A673 (cell line): ENCODE measurements around the gene OXNAD1.

Experiments
- EZH2 ChIP-seq: fragments of 200-600 bp; sonication (generic); IDR thresholded peaks from 2 replicates; pipeline ENCODE4 v1.6.1; 2017; ENCODE audit warnings: borderline replicate concordance, low read depth, mild to moderate bottlenecking, mixed read lengths, antibody characterized with exemption, low read length; ENCODE audit not compliant: poor library complexity, severe bottlenecking
- TF ChIP-seq, protein P1 (sequence below): fragments of 300-800, 200-600 bp; sonication (generic); conservative IDR thresholded peaks from 2 replicates; pipeline ENCODE4 v1.5.1; 2017; ENCODE audit warnings: low read depth, mild to moderate bottlenecking, antibody characterized with exemption, low read length, moderate library complexity, mixed read lengths

DNA sequence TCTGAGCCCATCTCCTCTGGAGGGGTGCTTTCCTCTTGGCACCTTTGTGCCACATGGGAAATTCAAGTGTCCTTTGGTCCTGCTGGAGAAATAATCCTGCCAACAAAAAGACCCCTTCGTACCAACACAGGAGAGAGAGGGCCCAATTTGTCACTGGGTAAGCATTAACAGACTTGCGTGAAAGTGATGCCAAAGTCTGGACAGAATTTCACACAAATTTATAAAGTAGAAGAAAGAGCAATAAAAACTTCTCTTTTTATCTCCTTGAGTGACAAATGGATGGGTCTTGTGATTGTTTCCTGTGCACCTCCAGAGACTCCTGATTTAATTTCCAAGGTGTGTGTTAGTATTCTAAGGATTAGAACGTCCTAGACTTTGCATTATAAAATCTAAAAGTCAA, 15.1 kb upstream of the OXNAD1 start:
- TF ChIP-seq, protein P1, sequence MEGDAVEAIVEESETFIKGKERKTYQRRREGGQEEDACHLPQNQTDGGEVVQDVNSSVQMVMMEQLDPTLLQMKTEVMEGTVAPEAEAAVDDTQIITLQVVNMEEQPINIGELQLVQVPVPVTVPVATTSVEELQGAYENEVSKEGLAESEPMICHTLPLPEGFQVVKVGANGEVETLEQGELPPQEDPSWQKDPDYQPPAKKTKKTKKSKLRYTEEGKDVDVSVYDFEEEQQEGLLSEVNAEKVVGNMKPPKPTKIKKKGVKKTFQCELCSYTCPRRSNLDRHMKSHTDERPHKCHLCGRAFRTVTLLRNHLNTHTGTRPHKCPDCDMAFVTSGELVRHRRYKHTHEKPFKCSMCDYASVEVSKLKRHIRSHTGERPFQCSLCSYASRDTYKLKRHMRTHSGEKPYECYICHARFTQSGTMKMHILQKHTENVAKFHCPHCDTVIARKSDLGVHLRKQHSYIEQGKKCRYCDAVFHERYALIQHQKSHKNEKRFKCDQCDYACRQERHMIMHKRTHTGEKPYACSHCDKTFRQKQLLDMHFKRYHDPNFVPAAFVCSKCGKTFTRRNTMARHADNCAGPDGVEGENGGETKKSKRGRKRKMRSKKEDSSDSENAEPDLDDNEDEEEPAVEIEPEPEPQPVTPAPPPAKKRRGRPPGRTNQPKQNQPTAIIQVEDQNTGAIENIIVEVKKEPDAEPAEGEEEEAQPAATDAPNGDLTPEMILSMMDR = no peak
- no peak for TF ChIP-seq EZH2
